ENCODE measurements around the gene NPC1L1. TPM values are rescaled to one million over a fixed set of nuclear protein-coding genes. Genes with fewer than 3 reads are reported as not detected.

Gene NPC1L1
- total and polyA plus RNA-seq, 9 donors = 0.05 to 0.28 (median 0.22) TPM

GRCh38 chr7:44469461-44470134 lies 71.5 kb downstream of the NPC1L1 start:
- no peak for DNase-seq
- TF ChIP-seq POLR2A (IDR thresholded peaks at IDR 0.05) (no peak), EP300 (IDR thresholded peaks at IDR 0.05) (no peak), CTCF (IDR thresholded peaks at IDR 0.05) (no peak)
- intact Hi-C loops (cut with DNase I) = loop anchor here in 1 of 4 donors (10.0 kb wide), 1 partner anchor 235 kb away; no protein-coding TSS in a partner anchor
- H3K36me3 ChIP-seq = no peaks in the 10 kb centered on the region
- H3K27ac ChIP-seq = no peak overlapping the region
- no peak overlapping the region for H3K4me3 ChIP-seq
- peaks cover 8% of the 10 kb centered on the region for H3K4me1 ChIP-seq (ENCODE audit: insufficient read depth)
- H3K27me3 ChIP-seq = no peaks in the 10 kb centered on the region
- WGBS, 3 donors = 40 to 60% (median 45%) methylated on average over 4 of the region's 4 CpGs
- no peaks in the 10 kb centered on the region for H3K9me3 ChIP-seq

- DNase-seq = no peak
- Histone ChIP-seq H3K36me3 (no peaks in the 10 kb centered on the region), H3K4me1 (ENCODE audit: insufficient read depth) (peaks cover 8% of the 10 kb centered on the region), H3K27me3 (no peaks in the 10 kb centered on the region), H3K4me3 (no peak overlapping the region), H3K9me3 (no peaks in the 10 kb centered on the region), H3K27ac (no peak overlapping the region)
- intact Hi-C loops (cut with DNase I) = no loop called here
- WGBS, 3 donors = 95% methylated on average over 4 of the region's 4 CpGs
- TF ChIP-seq CTCF (IDR thresholded peaks at IDR 0.05) (no peak), EP300 (IDR thresholded peaks at IDR 0.05) (no peak), POLR2A (IDR thresholded peaks at IDR 0.05) (no peak)
These were observed 73.9 kb downstream of the NPC1L1 start for GRCh38 chr7:44467217-44467548.

- intact Hi-C loops (cut with DNase I) = no loop called here
- H3K4me1 ChIP-seq (ENCODE audit: insufficient read depth) = peaks cover 8% of the 10 kb centered on the region
- 69 to 84% (median 82%) methylated on average over 4 of the region's 4 CpGs for WGBS, 3 donors
These were observed 74.6 kb downstream of the NPC1L1 start for GRCh38 chr7:44466300-44467216.

GRCh38 chr7:44465490-44465889 lies 75.6 kb downstream of the NPC1L1 start:
- no peak for TF ChIP-seq POLR2A (IDR thresholded peaks at IDR 0.05)
- no peak for TF ChIP-seq CTCF (IDR thresholded peaks at IDR 0.05)
- no peak for TF ChIP-seq EP300 (IDR thresholded peaks at IDR 0.05)
- Histone ChIP-seq H3K27me3 (no peaks in the 10 kb centered on the region), H3K4me3 (no peak overlapping the region), H3K36me3 (no peaks in the 10 kb centered on the region), H3K27ac (no peak overlapping the region), H3K4me1 (ENCODE audit: insufficient read depth) (peaks cover 8% of the 10 kb centered on the region), H3K9me3 (no peaks in the 10 kb centered on the region)
- intact Hi-C loops (cut with DNase I) = no loop called here
- no peak for DNase-seq
- 29 to 50% (median 46%) methylated on average over 5 of the region's 5 CpGs for WGBS, 3 donors

More at GRCh38 chr7:44466300-44467216, 74.6 kb downstream of the NPC1L1 start:
- no peak overlapping the region for H3K27ac ChIP-seq
- no peaks in the 10 kb centered on the region for H3K36me3 ChIP-seq
- no peak for DNase-seq
- TF ChIP-seq CTCF (IDR thresholded peaks at IDR 0.05) = no peak
- no peak for TF ChIP-seq POLR2A (IDR thresholded peaks at IDR 0.05)
- no peaks in the 10 kb centered on the region for H3K9me3 ChIP-seq
- no peaks in the 10 kb centered on the region for H3K27me3 ChIP-seq
- no peak overlapping the region for H3K4me3 ChIP-seq

All from ovary (tissue), 9 donors.